Psoas muscle (tissue), 8 donors: Measurements from ENCODE around the gene COBL. TPM values are rescaled to one million over a fixed set of nuclear protein-coding genes. Genes with fewer than 3 reads are reported as not detected.

Experiments used
- ATAC-seq, 4 donors: fragments of 200-7000 bp; cut with Tn5 transposase; one replicate each; pipeline ENCODE4 v1.9.1; 2020; ENCODE audit warnings: moderate library complexity in 3 of 4, mild to moderate bottlenecking in 2 of 4
- DNase-seq, 2 donors: peaks; one replicate each; pipeline ENCODE4 v3.0.0-alpha.2; 2020
- H3K27ac ChIP-seq: fragments of 200-600 bp; one replicate; pipeline ENCODE4 v1.8.0; 2022
- H3K27me3 ChIP-seq, 3 donors: fragments of 200-600 bp in 1 of 3; one replicate each; pipeline versions ENCODE4 v1.6.1 to v1.8.0; 2013 to 2022; ENCODE audit warnings: low read length in 2 of 3, mild to moderate bottlenecking in 2 of 3, moderate library complexity in 1 of 3; ENCODE audit not compliant: insufficient read depth in 3 of 3
- H3K36me3 ChIP-seq, 2 donors: fragments of 200-600 bp in 1 of 2; one replicate each; pipeline versions ENCODE4 v1.6.1 to v1.8.0; 2013 to 2022; ENCODE audit warnings: low read depth in 1 of 2, mild to moderate bottlenecking in 1 of 2, moderate library complexity in 1 of 2; ENCODE audit not compliant: insufficient read depth in 1 of 2
- H3K4me1 ChIP-seq: fragments of 200-600 bp; one replicate; pipeline ENCODE4 v1.8.0; 2022
- H3K4me3 ChIP-seq: fragments of 200-600 bp; one replicate; pipeline ENCODE4 v1.8.0; 2022; ENCODE audit warnings: mild to moderate bottlenecking
- H3K9me3 ChIP-seq: fragments of 200-600 bp; one replicate; pipeline ENCODE4 v1.8.0; 2022
- WGBS, 3 donors: extraction: QIAGEN DNeasy Blood & Tissue Kit; methylation state at CpG; one replicate each; pipeline versions ENCODE4 v1.1.6 to v1.1.7; 2013; 5-methylcytosine and 5-hydroxymethylcytosine counted together
- intact Hi-C, 2 donors: fragments of 100-400 bp; cut with DNase I; formaldehyde crosslinking; loops; one replicate each; pipeline versions ENCODE4 v1.11.0 to v1.14.2; 2022
- polyA plus RNA-seq, 3 donors: library from polyadenylated mRNA; stranded (reverse); fragments of 200-250 nt; gene quantifications; one replicate each; pipeline ENCODE4 v1.2.3, GENCODE V29; 2013
- total RNA-seq, 4 donors: library from RNA; stranded (reverse); fragmentation: NEBNext Ultra II Directional in 2 of 4; extraction: Animal tissue kit (Norgen Biotek cat#: 25700) in 2 of 4; gene quantifications; one replicate each; pipeline versions ENCODE4 v1.2.1 to v1.2.4, GENCODE V29; 2021 to 2023
- TF ChIP-seq, protein P1 (sequence below): fragments of 200-600 bp; IDR thresholded peaks from one replicate; pipeline ENCODE4 v1.8.0; 2022; ENCODE audit warnings: antibody characterized with exemption
- donor health status: healthy with polysubstance abuse.
- donor health status: DM: no; HTN: no; CAD: no; lungs with moderate emphysema.
- donor health status: Bipolar disorder and iron deficiency.
- donor health status: healthy.
- donor health status: DM: yes; HTN: yes; CAD: no.
- donor health status: DM: no; HTN: no; CAD: no.
- donor health status: DM: no; HTN: no; CAD: no.
- donor health status: DM: yes; HTN: yes; CAD: no.

Gene COBL
- total and polyA plus RNA-seq, 7 donors = 57.5 to 139 (median 115) TPM

- H3K36me3 ChIP-seq = no peaks in the 10 kb centered on the region
- no peaks in the 10 kb centered on the region for H3K27me3 ChIP-seq
- H3K27ac ChIP-seq = peak overlapping the region; percentile 51
- no peaks in the 10 kb centered on the region for H3K9me3 ChIP-seq
- ATAC-seq (peak in 1 of 4 donors; percentile 9), DNase-seq (no peak)
- TF ChIP-seq, protein P1, sequence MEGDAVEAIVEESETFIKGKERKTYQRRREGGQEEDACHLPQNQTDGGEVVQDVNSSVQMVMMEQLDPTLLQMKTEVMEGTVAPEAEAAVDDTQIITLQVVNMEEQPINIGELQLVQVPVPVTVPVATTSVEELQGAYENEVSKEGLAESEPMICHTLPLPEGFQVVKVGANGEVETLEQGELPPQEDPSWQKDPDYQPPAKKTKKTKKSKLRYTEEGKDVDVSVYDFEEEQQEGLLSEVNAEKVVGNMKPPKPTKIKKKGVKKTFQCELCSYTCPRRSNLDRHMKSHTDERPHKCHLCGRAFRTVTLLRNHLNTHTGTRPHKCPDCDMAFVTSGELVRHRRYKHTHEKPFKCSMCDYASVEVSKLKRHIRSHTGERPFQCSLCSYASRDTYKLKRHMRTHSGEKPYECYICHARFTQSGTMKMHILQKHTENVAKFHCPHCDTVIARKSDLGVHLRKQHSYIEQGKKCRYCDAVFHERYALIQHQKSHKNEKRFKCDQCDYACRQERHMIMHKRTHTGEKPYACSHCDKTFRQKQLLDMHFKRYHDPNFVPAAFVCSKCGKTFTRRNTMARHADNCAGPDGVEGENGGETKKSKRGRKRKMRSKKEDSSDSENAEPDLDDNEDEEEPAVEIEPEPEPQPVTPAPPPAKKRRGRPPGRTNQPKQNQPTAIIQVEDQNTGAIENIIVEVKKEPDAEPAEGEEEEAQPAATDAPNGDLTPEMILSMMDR = no peak
- H3K4me1 ChIP-seq = peaks cover 34% of the 10 kb centered on the region
- intact Hi-C loops = no loop called here
- H3K4me3 ChIP-seq = no peak overlapping the region
- WGBS, 3 donors = 61 to 72% (median 69%) methylated on average over 8 of the region's 8 CpGs
Observed at GRCh38 chr7:51307651-51308210, 8.9 kb downstream of the COBL start.

DNA sequence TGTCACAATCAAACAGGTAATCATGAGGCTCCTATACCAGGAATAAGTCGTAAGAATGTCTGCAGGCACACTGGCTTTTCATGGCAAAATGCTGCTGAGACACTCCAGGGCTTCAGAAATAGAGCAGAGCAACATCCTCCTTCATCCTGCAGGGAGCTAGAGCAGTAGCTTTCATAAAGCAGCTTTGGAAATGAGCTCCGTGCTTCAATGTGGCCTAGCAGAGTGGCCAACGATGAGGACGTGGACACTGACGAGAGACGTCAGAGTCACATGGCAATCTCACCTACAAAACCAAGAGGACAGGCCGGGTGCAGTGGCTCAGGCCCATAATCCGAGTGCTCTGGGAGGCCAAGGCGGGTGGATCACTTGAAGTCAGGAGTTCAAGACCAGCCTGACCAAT lies 9.8 kb downstream of the COBL start:
- Histone ChIP-seq H3K36me3 (no peaks in the 10 kb centered on the region), H3K4me3 (no peak overlapping the region), H3K4me1 (peaks cover 34% of the 10 kb centered on the region), H3K27me3 (no peaks in the 10 kb centered on the region), H3K9me3 (no peaks in the 10 kb centered on the region), H3K27ac (no peak overlapping the region)
- 85 to 94% (median 89%) methylated on average over 9 of the region's 9 CpGs for WGBS, 3 donors
- DNase-seq = no peak
- TF ChIP-seq, protein P1 = no peak
- intact Hi-C loops = no loop called here
- ATAC-seq = no peak

- Histone ChIP-seq H3K4me3 (no peak overlapping the region), H3K27me3 (no peaks in the 10 kb centered on the region), H3K36me3 (no peaks in the 10 kb centered on the region), H3K4me1 (peaks cover 29% of the 10 kb centered on the region), H3K27ac (no peak overlapping the region), H3K9me3 (no peaks in the 10 kb centered on the region)
- TF ChIP-seq, protein P1 = no peak
- WGBS, 3 donors = 77 to 86% (median 79%) methylated on average over 6 of the region's 6 CpGs
- ATAC-seq (no peak), DNase-seq (no peak)
- intact Hi-C loops = no loop called here
Observed at GRCh38 chr7:51304729-51305128, 11.9 kb downstream of the COBL start.

DNA sequence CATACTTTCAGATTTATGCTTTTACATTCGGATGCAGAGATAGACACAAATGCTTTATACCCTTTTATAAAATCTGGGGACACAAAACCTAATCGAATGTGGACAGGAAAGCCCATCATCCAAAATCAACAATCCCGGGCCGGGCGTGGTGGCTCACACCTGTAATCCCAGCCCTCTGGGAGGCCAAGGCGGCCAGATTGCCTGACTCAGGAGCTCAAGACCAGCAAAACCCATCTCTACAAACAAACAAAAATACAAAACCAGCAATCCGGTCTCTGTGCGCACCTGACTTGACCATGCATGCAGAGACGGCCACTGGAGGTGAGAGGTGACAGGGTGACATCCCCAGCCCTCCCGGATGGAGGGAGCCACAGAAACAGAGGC lies 13.5 kb downstream of the COBL start:
- intact Hi-C loops = no loop called here
- WGBS, 3 donors = 82 to 90% (median 88%) methylated on average over 10 of the region's 10 CpGs
- DNase-seq (no peak), ATAC-seq (no peak)
- TF ChIP-seq, protein P1 = no peak
- Histone ChIP-seq H3K9me3 (no peaks in the 10 kb centered on the region), H3K4me1 (peaks cover 18% of the 10 kb centered on the region), H3K4me3 (no peak overlapping the region), H3K27ac (no peak overlapping the region), H3K36me3 (no peaks in the 10 kb centered on the region), H3K27me3 (no peaks in the 10 kb centered on the region)

DNA sequence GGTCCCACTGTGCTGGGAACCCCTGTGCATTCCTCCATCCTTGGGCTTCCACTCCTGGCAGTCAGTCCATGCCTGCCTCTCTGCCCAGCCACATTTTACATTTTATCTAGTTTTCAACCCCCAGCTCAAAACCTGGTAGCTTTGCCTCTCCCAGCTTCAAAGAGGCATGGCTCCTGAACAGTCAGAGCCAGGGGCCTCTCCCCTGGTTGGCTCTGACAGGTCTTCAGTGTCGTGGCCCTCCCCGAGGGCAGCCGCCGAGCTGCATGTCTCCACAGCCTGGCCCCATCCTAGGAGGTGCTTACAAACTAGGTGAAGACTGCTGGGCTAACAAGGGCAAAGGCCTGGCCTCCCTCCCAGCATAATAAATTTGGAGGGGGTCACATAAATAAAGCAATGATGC lies 14.8 kb downstream of the COBL start:
- ATAC-seq = no peak
- 69 to 73% (median 73%) methylated on average over 4 of the region's 4 CpGs for WGBS, 3 donors
- intact Hi-C loops = no loop called here

More for the DNA sequence above, 14.8 kb downstream of the COBL start:
- TF ChIP-seq, protein P1 = no peak
- Histone ChIP-seq H3K9me3 (no peaks in the 10 kb centered on the region), H3K4me1 (peaks cover 13% of the 10 kb centered on the region), H3K27me3 (no peaks in the 10 kb centered on the region), H3K4me3 (no peak overlapping the region), H3K27ac (no peak overlapping the region), H3K36me3 (no peaks in the 10 kb centered on the region)
- no peak for DNase-seq
